Measurements from ENCODE around the gene IGSF3. TPM values are rescaled to one million over a fixed set of nuclear protein-coding genes. Genes with fewer than 3 reads are reported as not detected.

IGSF3 gene
- total and polyA plus RNA-seq, 10 donors, result 0.09 to 1.2 (median 0.56) TPM

DNA sequence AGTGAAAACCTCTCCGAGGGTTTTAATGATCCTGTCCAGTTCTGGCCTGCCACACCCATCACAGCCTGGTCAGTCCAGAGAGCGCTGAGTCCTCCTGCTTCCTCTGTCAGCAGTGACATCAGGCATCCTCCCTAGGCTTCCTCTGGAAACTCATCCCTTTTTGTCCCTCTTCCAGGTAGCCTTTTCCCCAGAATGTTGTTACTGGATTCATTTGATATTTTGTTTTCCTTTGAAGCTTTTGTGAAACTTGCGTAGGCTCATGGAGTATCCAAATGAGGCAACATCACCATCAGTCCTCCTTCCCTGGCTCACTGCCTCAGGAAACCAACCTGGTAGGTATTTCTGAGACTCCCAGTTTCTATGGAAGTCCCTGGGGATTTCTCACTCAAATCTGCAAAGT, 27.0 kb upstream of the IGSF3 start:
- H3K4me3 ChIP-seq, result no peak overlapping the region
- WGBS, 5 donors, result 85 to 96% (median 94%) methylated on average over 3 of the region's 3 CpGs
- no peaks in the 10 kb centered on the region for H3K27me3 ChIP-seq (replicated peaks in 1 of 7)
- no peaks in the 10 kb centered on the region for H3K9me3 ChIP-seq
- TF ChIP-seq POLR2A (IDR thresholded peaks at IDR 0.05), result no peak
- intact Hi-C loops (cut with DNase I; ENCODE audit: low total_unique reads), result no loop called here
- H3K27ac ChIP-seq, result no peak overlapping the region
- H3K36me3 ChIP-seq, result no peaks in the 10 kb centered on the region
- no peaks in the 10 kb centered on the region for H3K4me1 ChIP-seq
- DNase-seq, result no peak

GRCh38 chr1:116693759-116694480, 26.4 kb upstream of the IGSF3 start:
- Histone ChIP-seq H3K9me3 (no peaks in the 10 kb centered on the region), H3K27me3 (replicated peaks in 1 of 7) (no peaks in the 10 kb centered on the region), H3K27ac (no peak overlapping the region), H3K4me1 (no peaks in the 10 kb centered on the region), H3K36me3 (no peaks in the 10 kb centered on the region), H3K4me3 (no peak overlapping the region)
- 69 to 92% (median 88%) methylated on average over 5 of the region's 5 CpGs for WGBS, 5 donors
- intact Hi-C loops (cut with DNase I; ENCODE audit: low total_unique reads), result no loop called here
- TF ChIP-seq POLR2A (IDR thresholded peaks at IDR 0.05) (no peak), POLR2AphosphoS5 (IDR thresholded peaks at IDR 0.05) (no peak)
- TF ChIP-seq, protein P1, sequence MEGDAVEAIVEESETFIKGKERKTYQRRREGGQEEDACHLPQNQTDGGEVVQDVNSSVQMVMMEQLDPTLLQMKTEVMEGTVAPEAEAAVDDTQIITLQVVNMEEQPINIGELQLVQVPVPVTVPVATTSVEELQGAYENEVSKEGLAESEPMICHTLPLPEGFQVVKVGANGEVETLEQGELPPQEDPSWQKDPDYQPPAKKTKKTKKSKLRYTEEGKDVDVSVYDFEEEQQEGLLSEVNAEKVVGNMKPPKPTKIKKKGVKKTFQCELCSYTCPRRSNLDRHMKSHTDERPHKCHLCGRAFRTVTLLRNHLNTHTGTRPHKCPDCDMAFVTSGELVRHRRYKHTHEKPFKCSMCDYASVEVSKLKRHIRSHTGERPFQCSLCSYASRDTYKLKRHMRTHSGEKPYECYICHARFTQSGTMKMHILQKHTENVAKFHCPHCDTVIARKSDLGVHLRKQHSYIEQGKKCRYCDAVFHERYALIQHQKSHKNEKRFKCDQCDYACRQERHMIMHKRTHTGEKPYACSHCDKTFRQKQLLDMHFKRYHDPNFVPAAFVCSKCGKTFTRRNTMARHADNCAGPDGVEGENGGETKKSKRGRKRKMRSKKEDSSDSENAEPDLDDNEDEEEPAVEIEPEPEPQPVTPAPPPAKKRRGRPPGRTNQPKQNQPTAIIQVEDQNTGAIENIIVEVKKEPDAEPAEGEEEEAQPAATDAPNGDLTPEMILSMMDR (IDR thresholded peaks at IDR 0.05 in 8 of 11, conservative IDR thresholded peaks at IDR 0.05 in 3 of 11), result no peak
- DNase-seq, result no peak

GRCh38 chr1:116692879-116693278, 25.3 kb upstream of the IGSF3 start:
- Histone ChIP-seq H3K27ac (no peak overlapping the region), H3K36me3 (no peaks in the 10 kb centered on the region), H3K4me3 (no peak overlapping the region), H3K9me3 (no peaks in the 10 kb centered on the region), H3K27me3 (replicated peaks in 1 of 7) (no peaks in the 10 kb centered on the region), H3K4me1 (no peaks in the 10 kb centered on the region)
- 70 to 82% (median 76%) methylated on average over 3 of the region's 3 CpGs for WGBS, 5 donors
- TF ChIP-seq POLR2A (IDR thresholded peaks at IDR 0.05), result no peak
- TF ChIP-seq POLR2AphosphoS5 (IDR thresholded peaks at IDR 0.05), result no peak
- TF ChIP-seq, protein P1 (IDR thresholded peaks at IDR 0.05 in 8 of 11, conservative IDR thresholded peaks at IDR 0.05 in 3 of 11), result no peak
- intact Hi-C loops (cut with DNase I; ENCODE audit: low total_unique reads), result no loop called here
- DNase-seq, result no peak

DNA sequence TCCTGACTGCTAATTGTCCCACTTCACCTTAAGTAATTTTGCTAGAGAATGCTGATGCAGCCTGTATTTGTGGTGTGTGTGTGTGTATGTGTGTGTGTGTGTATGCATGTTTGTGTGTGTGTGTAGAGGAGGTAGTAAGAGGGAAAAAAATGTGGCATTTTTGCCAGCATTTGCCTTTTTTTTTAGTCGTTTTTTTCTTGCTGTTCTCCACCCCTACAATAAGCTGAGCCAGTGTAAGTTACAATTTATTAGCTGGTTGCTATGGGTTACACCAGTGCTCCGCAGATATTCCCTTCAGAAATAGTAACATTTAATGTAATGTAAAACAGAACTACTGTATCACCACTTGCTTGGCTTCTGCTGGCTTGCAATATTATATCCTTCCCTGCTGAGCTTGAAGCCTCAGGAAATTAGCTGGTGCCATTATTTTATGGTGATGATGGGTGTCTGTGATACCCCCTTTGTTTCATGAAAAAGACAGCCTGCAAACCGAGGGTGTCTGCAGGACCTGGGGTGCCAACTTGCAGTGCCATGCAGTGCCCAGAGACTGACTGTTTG, 23.4 kb upstream of the IGSF3 start:
- DNase-seq, result no peak
- Histone ChIP-seq H3K9me3 (no peaks in the 10 kb centered on the region), H3K27me3 (replicated peaks in 1 of 7) (no peaks in the 10 kb centered on the region), H3K27ac (no peak overlapping the region), H3K4me3 (no peak overlapping the region), H3K36me3 (no peaks in the 10 kb centered on the region), H3K4me1 (no peaks in the 10 kb centered on the region)
- intact Hi-C loops (cut with DNase I; ENCODE audit: low total_unique reads), result no loop called here
- TF ChIP-seq, protein P1 (IDR thresholded peaks at IDR 0.05 in 8 of 11, conservative IDR thresholded peaks at IDR 0.05 in 3 of 11), result no peak
- TF ChIP-seq POLR2AphosphoS5 (IDR thresholded peaks at IDR 0.05) (no peak), POLR2A (IDR thresholded peaks at IDR 0.05) (no peak)
- 46 to 66% (median 58%) methylated on average over 3 of the region's 3 CpGs for WGBS, 5 donors
